DMS153 (cell line): Measurements from ENCODE around the gene PTPRG.
"Not testable (repeated sequence)": the region's sequence is repeated elsewhere in the genome, so short reads cannot be mapped to it uniquely, and the experiment has no call there.

Experiments used
- DNase-seq: peaks from one replicate; lab custom pipeline; 2025; lab: John Stamatoyannopoulos, UW

PTPRG gene

DNA sequence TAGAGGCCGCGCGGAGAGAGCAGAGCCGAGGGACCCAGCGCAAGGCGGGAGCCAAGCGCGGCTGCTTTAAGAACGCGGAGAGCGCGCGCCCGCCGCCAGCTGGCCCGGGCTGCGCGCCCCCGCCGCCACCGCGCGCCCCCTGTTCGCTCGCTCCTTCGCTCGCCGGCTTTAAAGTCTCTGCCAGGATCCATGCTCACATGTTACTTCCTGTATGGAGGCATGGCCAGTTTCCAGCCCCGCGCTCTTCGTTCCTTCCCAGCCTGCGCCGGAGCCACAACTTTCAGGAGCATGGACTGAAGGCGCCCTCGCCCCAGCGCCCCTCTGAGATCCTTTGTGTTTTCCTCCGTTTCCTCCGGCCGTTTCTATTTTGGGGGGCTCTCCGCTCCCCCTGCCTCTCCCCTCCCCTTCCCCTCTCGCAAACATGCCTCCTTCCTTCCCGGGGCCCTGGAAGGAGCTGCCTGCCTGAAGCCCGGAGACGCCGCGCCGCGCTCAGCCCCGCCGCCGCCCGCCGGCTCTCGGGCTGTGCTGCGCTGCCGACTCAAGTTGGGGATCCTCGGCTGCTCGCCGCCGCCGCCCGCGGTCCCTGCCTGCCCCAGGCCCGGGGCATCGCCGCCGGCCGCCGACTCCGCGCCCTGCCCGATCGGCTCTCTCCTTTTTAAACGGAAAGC lies at the start of gene PTPRG:
PTPRG (plus strand) TSS at position 198 of the 668 bp plus-strand sequence. CDS start 717 bp downstream, outside the sequence.
- peak; percentile 76 for DNase-seq

- DNase-seq = no peak
Observed at GRCh38 chr3:61518590-61518989, 42.8 kb upstream of the PTPRG start.

DNA sequence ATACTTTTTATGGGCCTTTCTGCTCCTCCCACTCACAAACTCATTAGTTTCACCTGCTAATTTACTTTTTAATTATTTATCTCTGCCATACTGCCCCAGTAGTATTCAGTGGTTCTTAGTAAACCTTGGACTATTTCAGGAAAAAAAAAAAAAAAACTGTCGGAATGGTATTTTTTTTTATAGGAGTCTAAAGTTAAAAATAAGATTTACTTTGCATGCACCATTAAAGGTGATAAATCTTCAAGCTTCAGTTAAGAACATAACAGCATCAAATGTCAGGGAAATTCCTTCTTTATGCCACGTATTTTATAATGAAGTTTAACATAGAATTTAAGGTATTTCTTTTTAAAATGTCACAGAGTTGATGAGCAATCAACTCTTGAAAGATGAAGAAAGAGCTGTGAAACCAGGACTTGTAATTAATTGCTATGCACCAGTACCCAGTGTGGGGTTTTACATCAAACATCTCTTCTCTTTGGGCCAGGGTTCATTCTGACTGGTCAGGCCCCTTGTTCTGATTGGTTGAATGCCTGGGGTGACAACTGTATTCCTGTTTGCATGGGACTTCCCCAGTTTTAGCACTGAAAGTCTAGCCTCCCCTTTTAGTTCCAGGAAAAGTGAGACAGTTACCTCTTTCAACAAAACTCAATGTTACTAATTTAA lies 40.3 kb upstream of the PTPRG start:
- no peak for DNase-seq

DNA sequence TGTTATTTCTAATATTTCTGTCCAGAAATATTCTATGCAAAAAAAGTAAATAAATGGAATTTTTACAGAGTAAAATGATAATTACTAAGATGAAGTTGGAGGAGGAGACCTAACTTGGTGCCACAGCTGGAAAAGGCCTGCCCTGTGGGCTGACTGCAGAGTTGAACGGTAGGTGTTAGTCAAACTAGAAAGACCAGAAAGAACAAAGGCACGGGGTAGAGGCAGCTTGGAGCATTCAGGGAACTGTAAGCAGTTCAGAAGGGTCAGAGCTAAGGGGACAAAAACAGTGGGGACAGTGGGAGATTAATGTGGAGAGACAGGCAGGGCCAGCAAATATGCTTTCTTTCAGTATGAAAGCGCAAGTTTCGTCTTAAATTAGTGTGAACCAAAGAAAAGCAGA lies 39.3 kb upstream of the PTPRG start:
- DNase-seq = no peak

GRCh38 chr3:61522626-61523025 lies 38.7 kb upstream of the PTPRG start:
- DNase-seq = no peak

GRCh38 chr3:61524933-61525332 lies 36.4 kb upstream of the PTPRG start:
- no peak for DNase-seq

- peak; percentile 22 for DNase-seq
Observed at GRCh38 chr3:61526308-61526707, 35.1 kb upstream of the PTPRG start.

- DNase-seq = no peak
Observed at GRCh38 chr3:61527011-61527410, 34.4 kb upstream of the PTPRG start.

GRCh38 chr3:61530355-61530754 lies 31.0 kb upstream of the PTPRG start:
- no peak for DNase-seq

DNA sequence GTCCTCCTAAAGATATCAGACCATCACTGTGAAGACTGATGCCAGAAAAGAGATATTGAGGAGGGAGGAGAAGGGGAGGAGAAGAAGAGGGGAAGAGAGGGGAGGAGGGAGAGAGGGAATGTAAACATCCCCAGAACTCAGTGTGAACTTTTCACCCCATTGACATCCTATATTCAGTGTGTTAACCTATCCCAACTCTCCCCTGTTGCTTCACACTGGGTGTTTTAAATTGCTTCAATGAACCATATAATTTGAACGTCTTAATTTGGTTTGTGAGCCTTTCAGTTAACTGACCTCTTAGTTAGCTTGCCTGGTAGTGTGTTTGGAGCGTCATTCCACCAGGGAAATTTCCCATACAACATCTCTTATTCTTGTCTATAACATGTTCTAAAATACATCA lies 29.8 kb upstream of the PTPRG start:
- no peak for DNase-seq

DNA sequence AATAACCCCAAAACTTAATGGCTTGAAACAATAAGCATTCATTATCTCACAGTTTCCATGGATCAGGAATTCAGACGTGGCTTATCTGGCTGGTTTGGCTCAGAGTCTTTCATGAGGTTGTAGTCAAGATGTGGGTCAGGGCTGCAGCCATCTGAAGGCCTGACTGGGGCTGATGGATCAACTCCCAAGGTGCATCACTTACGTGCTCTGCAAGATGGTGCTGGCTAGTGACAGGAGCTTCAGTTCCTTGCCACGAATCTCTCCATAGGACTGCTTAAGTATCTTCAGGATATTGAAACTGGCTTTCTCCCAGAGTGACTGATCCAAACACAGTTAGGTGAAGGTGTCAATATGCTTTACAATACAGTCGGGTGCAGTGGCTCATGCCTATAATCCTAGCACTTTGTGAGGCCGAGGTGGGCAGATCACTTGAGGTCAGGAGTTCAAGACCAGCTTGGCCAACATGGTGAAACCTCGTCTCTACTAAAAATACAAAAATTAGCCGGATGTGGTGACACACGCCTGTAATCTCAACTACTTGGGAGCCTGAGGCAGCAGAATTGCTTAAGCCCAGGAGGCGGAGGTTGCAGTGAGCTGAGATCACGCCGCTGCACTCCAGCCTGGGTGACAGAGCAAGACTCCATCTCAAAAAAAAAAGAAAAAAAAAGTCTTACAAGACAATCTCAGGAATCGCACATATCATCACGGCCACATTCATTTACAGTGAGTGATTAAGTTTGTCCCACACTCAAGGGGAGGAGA lies 28.5 kb upstream of the PTPRG start:
- no peak for DNase-seq

- DNase-seq = no peak
Observed at GRCh38 chr3:61535826-61536225, 25.5 kb upstream of the PTPRG start.

DNA sequence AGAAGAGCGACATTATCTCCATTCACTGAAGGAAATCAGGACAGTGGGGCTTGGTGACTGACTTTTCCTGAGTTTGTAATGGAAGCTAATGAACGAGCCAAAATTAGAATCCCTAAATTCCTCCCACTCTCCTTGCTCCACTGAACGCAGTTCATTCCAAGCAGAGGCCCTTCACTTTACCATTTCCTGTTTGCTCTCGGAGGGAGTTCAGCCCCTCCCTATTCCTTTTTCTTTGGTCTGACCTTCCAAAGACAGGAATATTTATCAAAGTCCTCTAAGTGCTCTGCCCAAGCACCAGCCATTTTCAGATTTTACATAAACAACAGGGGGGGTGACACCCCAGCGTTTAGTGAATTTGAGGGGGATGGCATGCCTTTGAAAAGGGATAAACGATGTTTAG lies 24.0 kb upstream of the PTPRG start:
- no peak for DNase-seq

GRCh38 chr3:61538486-61538885 lies 22.9 kb upstream of the PTPRG start:
- no peak for DNase-seq

GRCh38 chr3:61541694-61542093 lies 19.7 kb upstream of the PTPRG start:
- no peak for DNase-seq

DNA sequence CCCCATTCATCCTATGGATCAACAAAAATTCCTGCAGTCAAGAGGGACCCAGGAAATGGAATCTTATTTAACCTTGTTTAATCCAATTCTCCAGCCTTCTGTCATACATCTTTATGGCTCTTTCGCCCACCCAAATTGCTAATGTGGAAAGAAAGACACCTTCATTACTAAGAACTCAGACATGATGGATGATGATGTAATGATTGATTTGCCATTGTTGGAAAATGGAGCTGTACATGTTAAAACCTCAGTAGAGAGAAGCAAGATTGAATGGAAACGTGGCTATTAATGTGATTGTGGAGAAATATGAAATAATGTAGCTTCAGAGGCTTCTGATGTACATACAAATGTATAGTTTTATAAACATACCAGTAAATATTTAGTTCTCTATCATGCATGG lies 15.7 kb upstream of the PTPRG start:
- no peak for DNase-seq

GRCh38 chr3:61547625-61548024 lies 13.7 kb upstream of the PTPRG start:
- DNase-seq = no peak

- DNase-seq = not testable (repeated sequence)
Observed at GRCh38 chr3:61552704-61553103, 8.7 kb upstream of the PTPRG start.

- DNase-seq = no peak
Observed at GRCh38 chr3:61559136-61559731, 2.1 kb upstream of the PTPRG start.

GRCh38 chr3:61560517-61561373 lies 626 bp upstream of the PTPRG start:
- peak; percentile 64 for DNase-seq

GRCh38 chr3:61562042-61562720 lies 810 bp downstream of the PTPRG start:
- DNase-seq = no peak
